Loucy (cell line): ENCODE results near the gene DLGAP1.

Experiments used
- H2AFZ ChIP-seq: fragments of 200-600 bp; sonication (generic); 2 replicates; pipeline ENCODE4 v1.6.0; 2016; ENCODE audit warnings: antibody characterized with exemption, mild to moderate bottlenecking, low read length, moderate library complexity
- H3F3A ChIP-seq: fragments of 200-600 bp; 2 replicates; pipeline ENCODE4 v1.6.0; 2016; ENCODE audit warnings: antibody characterized with exemption, low read depth, mild to moderate bottlenecking
- H3K27me3 ChIP-seq: fragments of 200-600 bp; sonication (generic); 2 replicates; pipeline ENCODE4 v1.6.1; 2014; ENCODE audit warnings: low read length, mild to moderate bottlenecking; ENCODE audit not compliant: insufficient read depth, poor library complexity, severe bottlenecking
- H3K36me3 ChIP-seq: fragments of 200-600 bp; sonication (generic); 2 replicates; pipeline ENCODE4 v1.6.1; 2016; ENCODE audit warnings: low read length; ENCODE audit not compliant: insufficient read depth
- H3K4me1 ChIP-seq: fragments of 200-600 bp; sonication (generic); 2 replicates; pipeline ENCODE4 v1.5.1; 2014; ENCODE audit warnings: low read length, mild to moderate bottlenecking; ENCODE audit not compliant: insufficient read depth, poor library complexity, severe bottlenecking
- H3K4me2 ChIP-seq: fragments of 200-600 bp; sonication (generic); 2 replicates; pipeline ENCODE4 v1.6.0; 2014; ENCODE audit warnings: antibody characterized with exemption, low read length, low read depth, mild to moderate bottlenecking; ENCODE audit not compliant: poor library complexity, severe bottlenecking
- H3K4me3 ChIP-seq: fragments of 200-600 bp; sonication (generic); 2 replicates; pipeline ENCODE4 v1.5.1; 2014; ENCODE audit warnings: low read length, mild to moderate bottlenecking, mixed read lengths; ENCODE audit not compliant: poor library complexity, severe bottlenecking
- H3K79me2 ChIP-seq: fragments of 200-600 bp; sonication (generic); 2 replicates; pipeline ENCODE4 v1.6.1; 2014; ENCODE audit warnings: low read length; ENCODE audit not compliant: insufficient read depth
- H3K9ac ChIP-seq: fragments of 200-600 bp; sonication (generic); 2 replicates; pipeline ENCODE4 v1.6.0; 2014; ENCODE audit warnings: mild to moderate bottlenecking, low read depth, low read length, moderate library complexity; ENCODE audit not compliant: poor library complexity, severe bottlenecking
- H3K9me2 ChIP-seq: fragments of 200-600 bp; sonication (generic); replicated peaks from 2 replicates; pipeline ENCODE4 v1.6.1; 2016; ENCODE audit warnings: low read depth, low read length, mixed read lengths
- H3K9me3 ChIP-seq: fragments of 200-600 bp; sonication (generic); 2 replicates; pipeline ENCODE4 v1.6.1; 2014; ENCODE audit warnings: mild to moderate bottlenecking, antibody characterized with exemption, low read length, low read depth; ENCODE audit not compliant: insufficient read depth
- H4K20me1 ChIP-seq: fragments of 200-600 bp; sonication (generic); 2 replicates; pipeline ENCODE4 v1.6.0; 2014; ENCODE audit warnings: antibody characterized with exemption, low read length, mild to moderate bottlenecking; ENCODE audit not compliant: insufficient read depth, poor library complexity, severe bottlenecking
- CTCF ChIP-seq: fragments of 200-600 bp; sonication (generic); conservative IDR thresholded peaks from 2 replicates; pipeline ENCODE4 v1.5.1; 2014; ENCODE audit warnings: mild to moderate bottlenecking, antibody characterized with exemption, low read length
- EZH2phosphoT487 ChIP-seq: fragments of 200-600 bp; IDR thresholded peaks from 2 replicates; pipeline ENCODE4 v1.6.1; 2018; ENCODE audit warnings: antibody characterized with exemption, mild to moderate bottlenecking, moderate library complexity, borderline replicate concordance

The DLGAP1 gene

DNA sequence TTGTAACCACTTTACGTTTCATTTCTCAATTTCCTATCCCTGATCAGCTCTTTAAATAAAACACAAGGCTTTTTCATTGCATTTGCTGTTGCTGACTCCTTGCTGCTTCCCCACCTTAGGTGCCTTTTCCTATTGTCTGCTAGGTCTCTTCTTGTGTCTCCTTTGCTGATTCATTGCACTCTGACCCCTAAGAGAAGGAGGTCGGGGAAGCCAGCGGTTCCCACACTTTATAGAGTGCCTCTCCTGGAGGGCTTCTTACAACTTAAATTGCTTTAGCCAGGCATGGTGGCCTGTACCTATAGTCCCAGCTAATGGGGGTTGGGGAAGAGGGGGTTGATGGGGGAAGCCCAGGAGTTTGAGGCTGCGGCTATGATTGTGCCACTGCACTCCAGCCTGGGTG is 495.0 kb downstream of the DLGAP1 start:
- Histone ChIP-seq H3K4me3 (no peak overlapping the region), H3K9ac (no peak overlapping the region), H3K4me2 (no peak overlapping the region), H2AFZ (no peak overlapping the region), H4K20me1 (no peaks in the 10 kb centered on the region), H3K9me3 (no peaks in the 10 kb centered on the region), H3F3A (no peaks in the 10 kb centered on the region), H3K79me2 (no peaks in the 10 kb centered on the region), H3K9me2 (no peaks in the 10 kb centered on the region), H3K36me3 (no peaks in the 10 kb centered on the region), H3K27me3 (no peaks in the 10 kb centered on the region), H3K4me1 (no peaks in the 10 kb centered on the region)
- TF ChIP-seq EZH2phosphoT487: no peak
- TF ChIP-seq CTCF: no peak

GRCh38 chr18:3952031-3952430 is 503.1 kb downstream of the DLGAP1 start:
- Histone ChIP-seq H3K9me3 (no peaks in the 10 kb centered on the region), H3K36me3 (no peaks in the 10 kb centered on the region), H3K4me3 (no peak overlapping the region), H3K9ac (no peak overlapping the region), H3K9me2 (no peaks in the 10 kb centered on the region), H3K4me2 (no peak overlapping the region), H3K79me2 (no peaks in the 10 kb centered on the region), H3F3A (no peaks in the 10 kb centered on the region), H4K20me1 (no peaks in the 10 kb centered on the region), H3K4me1 (no peaks in the 10 kb centered on the region), H2AFZ (no peak overlapping the region), H3K27me3 (no peaks in the 10 kb centered on the region)
- TF ChIP-seq EZH2phosphoT487: no peak
- no peak for TF ChIP-seq CTCF

GRCh38 chr18:3950668-3951404 is 504.3 kb downstream of the DLGAP1 start:
- TF ChIP-seq CTCF (no peak), EZH2phosphoT487 (no peak)
- Histone ChIP-seq H3K4me1 (no peaks in the 10 kb centered on the region), H3F3A (no peaks in the 10 kb centered on the region), H3K9me2 (no peaks in the 10 kb centered on the region), H3K4me3 (no peak overlapping the region), H2AFZ (no peak overlapping the region), H3K27me3 (no peaks in the 10 kb centered on the region), H3K4me2 (no peak overlapping the region), H3K9me3 (no peaks in the 10 kb centered on the region), H4K20me1 (no peaks in the 10 kb centered on the region), H3K79me2 (no peaks in the 10 kb centered on the region), H3K36me3 (no peaks in the 10 kb centered on the region), H3K9ac (no peak overlapping the region)
